HG02763 (cell line): ENCODE measurements around the gene ZNF343.
A peak's percentile ranks its signal among the peaks of the same experiment; 100 is the strongest.
"Not testable (repeated sequence)": the region's sequence is repeated elsewhere in the genome, so short reads cannot be mapped to it uniquely, and the experiment has no call there.

ENCODE experiments used
- ATAC-seq: cut with Tn5 transposase; IDR thresholded peaks from one replicate; pipeline ENCODE4 v1.9.1; 2021; ENCODE audit warnings: mild to moderate bottlenecking, moderate library complexity; ENCODE audit not compliant: unreplicated experiment

The ZNF343 gene

GRCh38 chr20:2508631-2509467 lies at the start of gene ZNF343:
ZNF343 (minus strand) TSS chr20:2508915; CDS start chr20:2493895, 15,020 bp downstream.
- ATAC-seq, result peak; percentile 92

GRCh38 chr20:2557873-2558580 lies 49.3 kb upstream of the ZNF343 start:
- ATAC-seq, result no peak

- ATAC-seq, result no peak
These were observed 36.9 kb upstream of the ZNF343 start for GRCh38 chr20:2545594-2545993.

- ATAC-seq, result no peak
These were observed 35.5 kb upstream of the ZNF343 start for GRCh38 chr20:2544211-2544610.

GRCh38 chr20:2542361-2542760 lies 33.6 kb upstream of the ZNF343 start:
- no peak for ATAC-seq

GRCh38 chr20:2541940-2542339 lies 33.2 kb upstream of the ZNF343 start:
- ATAC-seq, result no peak

GRCh38 chr20:2538931-2539720 lies 30.4 kb upstream of the ZNF343 start:
- ATAC-seq, result no peak

- ATAC-seq, result no peak
These were observed 29.6 kb upstream of the ZNF343 start for GRCh38 chr20:2538356-2538755.

GRCh38 chr20:2537101-2537500 lies 28.4 kb upstream of the ZNF343 start:
- no peak for ATAC-seq

GRCh38 chr20:2536560-2536986 lies 27.9 kb upstream of the ZNF343 start, which contains the start of gene TMC2:
TMC2 (plus strand) TSS chr20:2536573; CDS start chr20:2536622, 49 bp downstream.
- no peak for ATAC-seq

- ATAC-seq, result no peak
These were observed 27.2 kb upstream of the ZNF343 start for GRCh38 chr20:2535711-2536559.

GRCh38 chr20:2533118-2533517 lies 24.4 kb upstream of the ZNF343 start:
- no peak for ATAC-seq

- no peak for ATAC-seq
These were observed 20.1 kb upstream of the ZNF343 start for GRCh38 chr20:2528671-2529271.

- ATAC-seq, result no peak
These were observed 19.0 kb upstream of the ZNF343 start for GRCh38 chr20:2527762-2528161.

- ATAC-seq, result not testable (repeated sequence)
These were observed 17.5 kb upstream of the ZNF343 start for GRCh38 chr20:2526218-2526583.

GRCh38 chr20:2524709-2525506 lies 16.2 kb upstream of the ZNF343 start:
- peak; percentile 34 for ATAC-seq

GRCh38 chr20:2523919-2524708 lies 15.4 kb upstream of the ZNF343 start:
- ATAC-seq, result peak; percentile 71

- ATAC-seq, result not testable (repeated sequence)
These were observed 14.2 kb upstream of the ZNF343 start for GRCh38 chr20:2522826-2523429.
